Measurements from ENCODE around the gene OTOF. TPM values are rescaled to one million over a fixed set of nuclear protein-coding genes. Genes with fewer than 3 reads are reported as not detected.

Gene OTOF
- total and polyA plus RNA-seq, 2 of the 13 experiments (the other 11 are each of a cell fraction or from before 2014, with no cell fraction given) = 0.04 TPM; not detected in 1

DNA sequence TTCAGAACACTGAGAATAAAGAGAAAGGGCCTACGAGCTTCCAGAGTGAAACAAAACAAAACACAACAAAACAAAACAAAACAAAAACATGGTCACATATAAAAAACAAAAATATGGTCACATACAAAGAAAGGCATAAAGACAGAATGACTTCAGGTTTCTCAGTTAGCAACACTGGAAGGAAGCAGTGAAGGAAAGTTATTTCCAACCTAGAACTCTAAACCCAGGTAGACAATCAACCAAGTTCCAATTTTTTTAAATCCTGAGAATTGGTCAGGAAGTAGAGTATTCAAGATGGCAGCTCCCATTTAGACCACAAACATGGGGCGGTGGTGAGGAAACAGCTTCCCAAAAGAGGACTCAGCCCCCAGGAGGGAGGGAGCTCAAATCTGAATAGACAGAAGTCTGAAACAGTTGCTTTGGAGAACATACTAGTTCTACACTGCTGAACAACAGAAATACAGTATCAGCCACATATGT is 67.1 kb downstream of the OTOF start:
- Histone ChIP-seq H3K4me3 (replicated peaks in 1 of 3; ENCODE audit: insufficient read depth in 1 of 3, low read depth in 2 of 3, low read length in 3 of 3) (no peak overlapping the region), H3K4me2 (ENCODE audit: low read depth, low read length) (no peak overlapping the region), H3K9ac (ENCODE audit: insufficient read depth, low read depth, low read length) (no peak overlapping the region), H3K27ac (ENCODE audit: extremely low read length, insufficient read depth, low read length) (no peak overlapping the region), H3K9me3 (ENCODE audit: low read length) (no peaks in the 10 kb centered on the region), H3K36me3 (replicated peaks in 1 of 2; ENCODE audit: control insufficient read depth in 1 of 2, insufficient read depth in 2 of 2, low read length in 2 of 2) (no peaks in the 10 kb centered on the region), H4K20me1 (ENCODE audit: insufficient read depth, low read length) (no peaks in the 10 kb centered on the region), H3K4me1 (ENCODE audit: insufficient read depth, low read length) (peaks cover 21% of the 10 kb centered on the region), H3K79me2 (ENCODE audit: insufficient read depth, low read length) (no peaks in the 10 kb centered on the region), H3K27me3 (ENCODE audit: control insufficient read depth in 1 of 2, insufficient read depth in 2 of 2, low read length in 2 of 2) (no peaks in the 10 kb centered on the region), H2AFZ (ENCODE audit: low read length) (no peak overlapping the region)
- WGBS (ENCODE audit: low lambda C conversion rate) = 82% methylated on average over 2 of the region's 2 CpGs
- ChIA-PET CTCF (ENCODE audit: low intra/inter-chr PET ratio, low total read pairs) (no interaction called here), POLR2A (no interaction called here)
- in situ Hi-C loops (cut with HindIII; ENCODE audit: extremely low pct_ligation_motif_present, low pct_unique_long_range_greater_than_20kb) = no loop called here
- intact Hi-C loops (cut with micrococcal nuclease; ENCODE audit: unreplicated experiment) = no loop called here
- DNase-seq (ENCODE audit: low spot score) (no peak), FAIRE-seq (no peak), ATAC-seq (no peak)
- no TSS peak for BruUV-seq (replicated peaks)
- TF ChIP-seq TBX3 (IDR thresholded peaks at IDR 0.05; ENCODE audit: borderline replicate concordance) = no peak
- no peak for TF ChIP-seq CBFB (CRISPR knock-in tag; IDR thresholded peaks at IDR 0.05)
- TF ChIP-seq RCOR2 (CRISPR knock-in tag; IDR thresholded peaks at IDR 0.05) = no peak
- no peak for TF ChIP-seq GABPA (IDR thresholded peaks at IDR 0.05; ENCODE audit: low read depth, low read length)
- no peak for TF ChIP-seq GABPA (CRISPR knock-in tag; IDR thresholded peaks at IDR 0.05; ENCODE audit: low read depth)
- no peak for TF ChIP-seq SRSF9 (IDR thresholded peaks at IDR 0.05; ENCODE audit: borderline replicate concordance, insufficient read depth, low read depth, low read length, poor library complexity, severe bottlenecking)
- TF ChIP-seq ZNF205 (CRISPR knock-in tag; IDR thresholded peaks at IDR 0.05) = no peak
- TF ChIP-seq, protein P1, sequence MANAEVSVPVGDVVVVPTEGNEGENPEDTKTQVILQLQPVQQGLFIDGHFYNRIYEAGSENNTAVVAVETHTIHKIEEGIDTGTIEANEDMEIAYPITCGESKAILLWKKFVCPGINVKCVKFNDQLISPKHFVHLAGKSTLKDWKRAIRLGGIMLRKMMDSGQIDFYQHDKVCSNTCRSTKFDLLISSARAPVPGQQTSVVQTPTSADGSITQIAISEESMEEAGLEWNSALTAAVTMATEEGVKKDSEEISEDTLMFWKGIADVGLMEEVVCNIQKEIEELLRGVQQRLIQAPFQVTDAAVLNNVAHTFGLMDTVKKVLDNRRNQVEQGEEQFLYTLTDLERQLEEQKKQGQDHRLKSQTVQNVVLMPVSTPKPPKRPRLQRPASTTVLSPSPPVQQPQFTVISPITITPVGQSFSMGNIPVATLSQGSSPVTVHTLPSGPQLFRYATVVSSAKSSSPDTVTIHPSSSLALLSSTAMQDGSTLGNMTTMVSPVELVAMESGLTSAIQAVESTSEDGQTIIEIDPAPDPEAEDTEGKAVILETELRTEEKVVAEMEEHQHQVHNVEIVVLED (CRISPR knock-in tag; IDR thresholded peaks at IDR 0.05; ENCODE audit: borderline replicate concordance) = no peak
- TF ChIP-seq, protein P2, sequence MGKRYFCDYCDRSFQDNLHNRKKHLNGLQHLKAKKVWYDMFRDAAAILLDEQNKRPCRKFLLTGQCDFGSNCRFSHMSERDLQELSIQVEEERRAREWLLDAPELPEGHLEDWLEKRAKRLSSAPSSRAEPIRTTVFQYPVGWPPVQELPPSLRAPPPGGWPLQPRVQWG (CRISPR knock-in tag; IDR thresholded peaks at IDR 0.05; ENCODE audit: borderline replicate concordance, low read depth) = no peak
- no peak for TF ChIP-seq AHR (CRISPR knock-in tag; IDR thresholded peaks at IDR 0.05)
- TF ChIP-seq, protein P3, sequence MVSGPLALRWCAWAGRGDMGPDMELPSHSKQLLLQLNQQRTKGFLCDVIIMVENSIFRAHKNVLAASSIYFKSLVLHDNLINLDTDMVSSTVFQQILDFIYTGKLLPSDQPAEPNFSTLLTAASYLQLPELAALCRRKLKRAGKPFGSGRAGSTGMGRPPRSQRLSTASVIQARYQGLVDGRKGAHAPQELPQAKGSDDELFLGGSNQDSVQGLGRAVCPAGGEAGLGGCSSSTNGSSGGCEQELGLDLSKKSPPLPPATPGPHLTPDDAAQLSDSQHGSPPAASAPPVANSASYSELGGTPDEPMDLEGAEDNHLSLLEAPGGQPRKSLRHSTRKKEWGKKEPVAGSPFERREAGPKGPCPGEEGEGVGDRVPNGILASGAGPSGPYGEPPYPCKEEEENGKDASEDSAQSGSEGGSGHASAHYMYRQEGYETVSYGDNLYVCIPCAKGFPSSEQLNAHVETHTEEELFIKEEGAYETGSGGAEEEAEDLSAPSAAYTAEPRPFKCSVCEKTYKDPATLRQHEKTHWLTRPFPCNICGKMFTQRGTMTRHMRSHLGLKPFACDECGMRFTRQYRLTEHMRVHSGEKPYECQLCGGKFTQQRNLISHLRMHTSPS (CRISPR knock-in tag; IDR thresholded peaks at IDR 0.05; ENCODE audit: low read depth) = no peak
- no peak for TF ChIP-seq SRY (CRISPR knock-in tag; IDR thresholded peaks at IDR 0.05)
- TF ChIP-seq ZNF567 (CRISPR knock-in tag; IDR thresholded peaks at IDR 0.05; ENCODE audit: borderline replicate concordance) = no peak
- TF ChIP-seq, protein P4, sequence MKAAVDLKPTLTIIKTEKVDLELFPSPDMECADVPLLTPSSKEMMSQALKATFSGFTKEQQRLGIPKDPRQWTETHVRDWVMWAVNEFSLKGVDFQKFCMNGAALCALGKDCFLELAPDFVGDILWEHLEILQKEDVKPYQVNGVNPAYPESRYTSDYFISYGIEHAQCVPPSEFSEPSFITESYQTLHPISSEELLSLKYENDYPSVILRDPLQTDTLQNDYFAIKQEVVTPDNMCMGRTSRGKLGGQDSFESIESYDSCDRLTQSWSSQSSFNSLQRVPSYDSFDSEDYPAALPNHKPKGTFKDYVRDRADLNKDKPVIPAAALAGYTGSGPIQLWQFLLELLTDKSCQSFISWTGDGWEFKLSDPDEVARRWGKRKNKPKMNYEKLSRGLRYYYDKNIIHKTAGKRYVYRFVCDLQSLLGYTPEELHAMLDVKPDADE (CRISPR knock-in tag; IDR thresholded peaks at IDR 0.05) = no peak
- TF ChIP-seq, protein P5, sequence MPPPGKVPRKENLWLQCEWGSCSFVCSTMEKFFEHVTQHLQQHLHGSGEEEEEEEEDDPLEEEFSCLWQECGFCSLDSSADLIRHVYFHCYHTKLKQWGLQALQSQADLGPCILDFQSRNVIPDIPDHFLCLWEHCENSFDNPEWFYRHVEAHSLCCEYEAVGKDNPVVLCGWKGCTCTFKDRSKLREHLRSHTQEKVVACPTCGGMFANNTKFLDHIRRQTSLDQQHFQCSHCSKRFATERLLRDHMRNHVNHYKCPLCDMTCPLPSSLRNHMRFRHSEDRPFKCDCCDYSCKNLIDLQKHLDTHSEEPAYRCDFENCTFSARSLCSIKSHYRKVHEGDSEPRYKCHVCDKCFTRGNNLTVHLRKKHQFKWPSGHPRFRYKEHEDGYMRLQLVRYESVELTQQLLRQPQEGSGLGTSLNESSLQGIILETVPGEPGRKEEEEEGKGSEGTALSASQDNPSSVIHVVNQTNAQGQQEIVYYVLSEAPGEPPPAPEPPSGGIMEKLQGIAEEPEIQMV (CRISPR knock-in tag; IDR thresholded peaks at IDR 0.05; ENCODE audit: low read depth) = no peak
- TF ChIP-seq ATM (IDR thresholded peaks at IDR 0.05; ENCODE audit: borderline replicate concordance) = no peak
- no peak for TF ChIP-seq ZNF496 (CRISPR knock-in tag; IDR thresholded peaks at IDR 0.05; ENCODE audit: insufficient replicate concordance)

All from HepG2 (cell line).